GM23338 (cell line): ENCODE measurements around the gene STPG2. TPM values are rescaled to one million over a fixed set of nuclear protein-coding genes. Genes with fewer than 3 reads are reported as not detected.

Experiments
- ATAC-seq: fragments of 200-7000 bp; cut with Tn5 transposase; 3 replicates; pipeline ENCODE4 v1.9.1; 2020
- DNase-seq: peaks from one replicate; pipeline ENCODE4 v3.0.0-alpha.2; 2015; ENCODE audit warnings: low spot score
- H2AFZ ChIP-seq: fragments of 200-600 bp; sonication (generic); 2 replicates; pipeline ENCODE4 v1.8.0; 2016; ENCODE audit warnings: antibody characterized with exemption, mild to moderate bottlenecking, moderate library complexity
- H3F3A ChIP-seq: fragments of 200-600 bp; sonication (generic); replicated peaks from 2 replicates; pipeline ENCODE4 v1.8.0; 2017; ENCODE audit warnings: antibody characterized with exemption, mixed run types, low read depth
- H3K27ac ChIP-seq: fragments of 200-600 bp; sonication (generic); 2 replicates; pipeline ENCODE4 v1.6.1; 2016; ENCODE audit warnings: low read depth
- H3K27me3 ChIP-seq: fragments of 200-600 bp; sonication (generic); 2 replicates; pipeline ENCODE4 v1.8.0; 2016; ENCODE audit warnings: mild to moderate bottlenecking, mixed run types, moderate library complexity; ENCODE audit not compliant: insufficient read depth
- H3K36me3 ChIP-seq: fragments of 200-600 bp; sonication (generic); 2 replicates; pipeline ENCODE4 v1.8.0; 2016; ENCODE audit warnings: mild to moderate bottlenecking; ENCODE audit not compliant: insufficient read depth
- H3K4me1 ChIP-seq: fragments of 200-600 bp; sonication (generic); 2 replicates; pipeline ENCODE4 v1.8.0; 2016; ENCODE audit warnings: mild to moderate bottlenecking, moderate library complexity; ENCODE audit not compliant: insufficient read depth
- H3K4me2 ChIP-seq: fragments of 200-600 bp; sonication (generic); 2 replicates; pipeline ENCODE4 v1.7.1; 2017; ENCODE audit warnings: mixed run types
- H3K4me3 ChIP-seq: fragments of 200-600 bp; sonication (generic); 2 replicates; pipeline ENCODE4 v1.6.1; 2016; ENCODE audit warnings: mixed run types
- H3K79me2 ChIP-seq: fragments of 200-600 bp; sonication (generic); replicated peaks from 2 replicates; pipeline ENCODE4 v1.8.0; 2017; ENCODE audit warnings: mild to moderate bottlenecking; ENCODE audit not compliant: insufficient read depth
- H3K9me2 ChIP-seq: fragments of 200-600 bp; sonication (generic); 2 replicates; pipeline ENCODE4 v1.8.0; 2017; ENCODE audit not compliant: insufficient read depth
- H4K20me1 ChIP-seq: fragments of 200-600 bp; sonication (generic); replicated peaks from 2 replicates; pipeline ENCODE4 v1.8.0; 2017; ENCODE audit warnings: mild to moderate bottlenecking; ENCODE audit not compliant: insufficient read depth
- H3K27ac Mint-ChIP-seq: 2 replicates; pipeline ENCODE4 v1.8.0; 2020; ENCODE audit warnings: inconsistent platforms, mild to moderate bottlenecking, moderate library complexity, mixed read lengths
- H3K27me3 Mint-ChIP-seq: 3 replicates; pipeline ENCODE4 v1.8.0; 2022; ENCODE audit warnings: low read depth, mild to moderate bottlenecking, moderate library complexity, mixed read lengths, inconsistent platforms; ENCODE audit not compliant: insufficient read depth, poor library complexity
- H3K36me3 Mint-ChIP-seq: 3 replicates; pipeline ENCODE4 v1.8.0; 2021; ENCODE audit warnings: low read depth, mild to moderate bottlenecking, inconsistent platforms, moderate library complexity, mixed read lengths
- H3K4me1 Mint-ChIP-seq: 3 replicates; pipeline ENCODE4 v1.8.0; 2020; ENCODE audit warnings: mild to moderate bottlenecking, inconsistent platforms, mixed read lengths
- H3K4me3 Mint-ChIP-seq: 3 replicates; pipeline ENCODE4 v1.8.0; 2021; ENCODE audit warnings: moderate library complexity, mild to moderate bottlenecking, inconsistent platforms, mixed read lengths
- H3K9me3 Mint-ChIP-seq: 3 replicates; pipeline ENCODE4 v1.8.0; 2020; ENCODE audit warnings: moderate library complexity, mild to moderate bottlenecking, inconsistent platforms, mixed read lengths
- CREB1 ChIP-seq: fragments of 250-450 bp; sonication (Bioruptor Pico); IDR thresholded peaks from 2 replicates; pipeline ENCODE4 v1.5.0; 2020; ENCODE audit warnings: low read depth, mild to moderate bottlenecking, moderate library complexity
- NANOG ChIP-seq: IDR thresholded peaks from 2 replicates; pipeline ENCODE4 v1.6.1; 2016; ENCODE audit warnings: antibody characterized with exemption, borderline replicate concordance
- POLR2AphosphoS5 ChIP-seq: IDR thresholded peaks from 2 replicates; pipeline ENCODE4 v1.6.1; 2016; ENCODE audit warnings: antibody characterized with exemption, low read depth
- STAT1 ChIP-seq: IDR thresholded peaks from one replicate; pipeline ENCODE4 v1.6.1; 2016; ENCODE audit warnings: antibody characterized with exemption; ENCODE audit not compliant: unreplicated experiment
- ZNF114 ChIP-seq: fragments of 250-450 bp; sonication (Bioruptor Pico); IDR thresholded peaks from 2 replicates; pipeline ENCODE4 v1.5.0; 2020; ENCODE audit warnings: mild to moderate bottlenecking, moderate library complexity
- polyA plus RNA-seq: library from polyadenylated mRNA; unstranded; fragments of >200 nt; fragmentation: Nextera tagmentation; extraction: Ambion mirVana; gene quantifications from 2 replicates; pipeline ENCODE4 v1.2.1, GENCODE V29; 2016
- total RNA-seq: library from RNA; depleted of rRNA; stranded (reverse); fragments of >200 nt; shearing (Covaris generic); gene quantifications from 2 replicates; pipeline ENCODE4 v1.2.3, GENCODE V29; 2014
- TF ChIP-seq, protein P1 (sequence below): fragments of 250-450 bp; sonication (Bioruptor Pico); IDR thresholded peaks from 2 replicates; pipeline ENCODE4 v1.5.0; 2020; ENCODE audit warnings: mild to moderate bottlenecking, moderate library complexity
- TF ChIP-seq, protein P2 (sequence below), 2 experiments: fragments of 200-600 bp in 1 of 2; sonication (generic) in 1 of 2; conservative IDR thresholded peaks; 2 replicates each; pipeline versions ENCODE4 v1.5.1 to v1.6.1; 2016 to 2017; ENCODE audit warnings: antibody characterized with exemption in 2 of 2, low read depth in 2 of 2, mild to moderate bottlenecking in 2 of 2, moderate library complexity in 1 of 2

STPG2 gene
- total and polyA plus RNA-seq, 2 experiments from 2014 or later = 0.17 to 0.32 TPM

DNA sequence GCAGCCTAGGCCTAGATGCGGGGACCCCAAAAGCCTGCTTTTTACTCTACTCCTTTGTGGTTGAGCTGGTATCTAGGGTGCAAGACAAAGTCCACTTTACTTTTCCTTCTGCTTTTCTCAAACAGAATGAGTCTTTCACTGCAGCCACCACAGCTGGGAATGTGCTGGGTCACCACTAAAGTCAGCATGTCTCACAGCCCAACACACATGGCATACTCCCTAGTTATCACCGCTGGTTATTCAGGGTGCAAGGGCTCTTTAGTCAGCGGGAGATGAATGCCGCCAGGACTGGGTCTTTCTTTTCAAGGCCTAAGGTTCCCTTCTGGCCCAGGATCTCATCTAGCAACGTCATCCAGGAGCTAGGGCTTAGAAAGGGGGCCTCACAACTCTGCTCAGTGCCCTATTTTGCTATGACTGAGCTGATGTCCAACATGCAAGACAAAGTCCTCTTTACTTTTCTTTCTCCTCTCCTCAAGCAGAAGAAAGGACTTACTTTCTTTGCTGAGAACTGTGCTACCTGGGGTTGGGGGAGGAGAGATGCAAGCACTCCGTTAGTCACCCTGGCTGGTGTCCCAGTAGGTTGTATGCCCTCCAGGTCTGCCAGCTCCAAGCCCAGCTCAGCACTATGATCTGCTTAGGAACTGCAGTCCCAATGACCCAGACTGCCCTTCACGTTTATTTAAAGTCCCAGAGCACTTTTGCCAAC lies 22.9 kb upstream of the STPG2 start (continued):
- TF ChIP-seq, protein P1, sequence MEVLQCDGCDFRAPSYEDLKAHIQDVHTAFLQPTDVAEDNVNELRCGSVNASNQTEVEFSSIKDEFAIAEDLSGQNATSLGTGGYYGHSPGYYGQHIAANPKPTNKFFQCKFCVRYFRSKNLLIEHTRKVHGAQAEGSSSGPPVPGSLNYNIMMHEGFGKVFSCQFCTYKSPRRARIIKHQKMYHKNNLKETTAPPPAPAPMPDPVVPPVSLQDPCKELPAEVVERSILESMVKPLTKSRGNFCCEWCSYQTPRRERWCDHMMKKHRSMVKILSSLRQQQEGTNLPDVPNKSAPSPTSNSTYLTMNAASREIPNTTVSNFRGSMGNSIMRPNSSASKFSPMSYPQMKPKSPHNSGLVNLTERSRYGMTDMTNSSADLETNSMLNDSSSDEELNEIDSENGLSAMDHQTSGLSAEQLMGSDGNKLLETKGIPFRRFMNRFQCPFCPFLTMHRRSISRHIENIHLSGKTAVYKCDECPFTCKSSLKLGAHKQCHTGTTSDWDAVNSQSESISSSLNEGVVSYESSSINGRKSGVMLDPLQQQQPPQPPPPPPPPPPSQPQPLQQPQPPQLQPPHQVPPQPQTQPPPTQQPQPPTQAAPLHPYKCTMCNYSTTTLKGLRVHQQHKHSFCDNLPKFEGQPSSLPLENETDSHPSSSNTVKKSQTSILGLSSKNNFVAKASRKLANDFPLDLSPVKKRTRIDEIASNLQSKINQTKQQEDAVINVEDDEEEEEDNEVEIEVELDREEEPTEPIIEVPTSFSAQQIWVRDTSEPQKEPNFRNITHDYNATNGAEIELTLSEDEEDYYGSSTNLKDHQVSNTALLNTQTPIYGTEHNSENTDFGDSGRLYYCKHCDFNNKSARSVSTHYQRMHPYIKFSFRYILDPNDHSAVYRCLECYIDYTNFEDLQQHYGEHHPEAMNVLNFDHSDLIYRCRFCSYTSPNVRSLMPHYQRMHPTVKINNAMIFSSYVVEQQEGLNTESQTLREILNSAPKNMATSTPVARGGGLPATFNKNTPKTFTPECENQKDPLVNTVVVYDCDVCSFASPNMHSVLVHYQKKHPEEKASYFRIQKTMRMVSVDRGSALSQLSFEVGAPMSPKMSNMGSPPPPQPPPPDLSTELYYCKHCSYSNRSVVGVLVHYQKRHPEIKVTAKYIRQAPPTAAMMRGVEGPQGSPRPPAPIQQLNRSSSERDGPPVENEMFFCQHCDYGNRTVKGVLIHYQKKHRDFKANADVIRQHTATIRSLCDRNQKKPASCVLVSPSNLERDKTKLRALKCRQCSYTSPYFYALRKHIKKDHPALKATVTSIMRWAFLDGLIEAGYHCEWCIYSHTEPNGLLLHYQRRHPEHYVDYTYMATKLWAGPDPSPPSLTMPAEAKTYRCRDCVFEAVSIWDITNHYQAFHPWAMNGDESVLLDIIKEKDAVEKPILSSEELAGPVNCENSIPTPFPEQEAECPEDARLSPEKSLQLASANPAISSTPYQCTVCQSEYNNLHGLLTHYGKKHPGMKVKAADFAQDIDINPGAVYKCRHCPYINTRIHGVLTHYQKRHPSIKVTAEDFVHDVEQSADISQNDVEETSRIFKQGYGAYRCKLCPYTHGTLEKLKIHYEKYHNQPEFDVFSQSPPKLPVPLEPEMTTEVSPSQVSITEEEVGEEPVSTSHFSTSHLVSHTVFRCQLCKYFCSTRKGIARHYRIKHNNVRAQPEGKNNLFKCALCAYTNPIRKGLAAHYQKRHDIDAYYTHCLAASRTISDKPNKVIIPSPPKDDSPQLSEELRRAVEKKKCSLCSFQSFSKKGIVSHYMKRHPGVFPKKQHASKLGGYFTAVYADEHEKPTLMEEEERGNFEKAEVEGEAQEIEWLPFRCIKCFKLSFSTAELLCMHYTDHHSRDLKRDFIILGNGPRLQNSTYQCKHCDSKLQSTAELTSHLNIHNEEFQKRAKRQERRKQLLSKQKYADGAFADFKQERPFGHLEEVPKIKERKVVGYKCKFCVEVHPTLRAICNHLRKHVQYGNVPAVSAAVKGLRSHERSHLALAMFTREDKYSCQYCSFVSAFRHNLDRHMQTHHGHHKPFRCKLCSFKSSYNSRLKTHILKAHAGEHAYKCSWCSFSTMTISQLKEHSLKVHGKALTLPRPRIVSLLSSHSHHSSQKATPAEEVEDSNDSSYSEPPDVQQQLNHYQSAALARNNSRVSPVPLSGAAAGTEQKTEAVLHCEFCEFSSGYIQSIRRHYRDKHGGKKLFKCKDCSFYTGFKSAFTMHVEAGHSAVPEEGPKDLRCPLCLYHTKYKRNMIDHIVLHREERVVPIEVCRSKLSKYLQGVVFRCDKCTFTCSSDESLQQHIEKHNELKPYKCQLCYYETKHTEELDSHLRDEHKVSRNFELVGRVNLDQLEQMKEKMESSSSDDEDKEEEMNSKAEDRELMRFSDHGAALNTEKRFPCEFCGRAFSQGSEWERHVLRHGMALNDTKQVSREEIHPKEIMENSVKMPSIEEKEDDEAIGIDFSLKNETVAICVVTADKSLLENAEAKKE = no peak
- no peak for TF ChIP-seq POLR2AphosphoS5

DNA sequence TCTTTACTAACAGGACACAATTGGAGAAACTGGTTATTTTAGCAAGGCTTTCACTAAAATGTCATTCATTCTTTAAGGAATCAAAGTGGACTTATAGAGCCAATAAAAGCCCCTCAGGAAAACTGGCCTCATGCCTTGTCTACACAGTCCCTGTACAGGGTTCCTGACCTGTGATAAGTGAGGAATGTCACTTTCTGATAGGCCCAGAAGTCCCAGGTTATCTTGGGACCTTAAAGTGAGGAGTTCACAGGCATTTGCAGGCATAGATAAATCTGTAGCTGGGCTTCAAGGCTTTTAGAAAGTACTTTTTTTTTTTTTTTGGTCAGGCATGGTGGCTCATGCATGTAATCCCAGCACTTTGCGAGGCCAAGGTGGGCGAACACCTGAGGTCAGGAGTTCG lies 19.4 kb upstream of the STPG2 start:
- H3K4me1 Mint-ChIP-seq = peaks cover 7% of the 10 kb centered on the region; the same call in 2 of the 3 replicates
- ATAC-seq (no peak), DNase-seq (no peak)
- H4K20me1 ChIP-seq = no peaks in the 10 kb centered on the region
- no peak overlapping the region for H3K27ac ChIP-seq
- H3K4me3 Mint-ChIP-seq = no peak overlapping the region
- H3K4me3 ChIP-seq = no peak overlapping the region
- H3K9me3 Mint-ChIP-seq = peaks cover 7% of the 10 kb centered on the region; the same call in 2 of the 3 replicates
- no peaks in the 10 kb centered on the region for H3K4me1 ChIP-seq
- no peaks in the 10 kb centered on the region for H3K79me2 ChIP-seq
- no peak overlapping the region for H3K27ac Mint-ChIP-seq
- TF ChIP-seq POLR2AphosphoS5 (no peak), CREB1 (CRISPR knock-in tag) (no peak), ZNF114 (CRISPR knock-in tag) (no peak), STAT1 (no peak), NANOG (no peak)
- TF ChIP-seq, protein P2, sequence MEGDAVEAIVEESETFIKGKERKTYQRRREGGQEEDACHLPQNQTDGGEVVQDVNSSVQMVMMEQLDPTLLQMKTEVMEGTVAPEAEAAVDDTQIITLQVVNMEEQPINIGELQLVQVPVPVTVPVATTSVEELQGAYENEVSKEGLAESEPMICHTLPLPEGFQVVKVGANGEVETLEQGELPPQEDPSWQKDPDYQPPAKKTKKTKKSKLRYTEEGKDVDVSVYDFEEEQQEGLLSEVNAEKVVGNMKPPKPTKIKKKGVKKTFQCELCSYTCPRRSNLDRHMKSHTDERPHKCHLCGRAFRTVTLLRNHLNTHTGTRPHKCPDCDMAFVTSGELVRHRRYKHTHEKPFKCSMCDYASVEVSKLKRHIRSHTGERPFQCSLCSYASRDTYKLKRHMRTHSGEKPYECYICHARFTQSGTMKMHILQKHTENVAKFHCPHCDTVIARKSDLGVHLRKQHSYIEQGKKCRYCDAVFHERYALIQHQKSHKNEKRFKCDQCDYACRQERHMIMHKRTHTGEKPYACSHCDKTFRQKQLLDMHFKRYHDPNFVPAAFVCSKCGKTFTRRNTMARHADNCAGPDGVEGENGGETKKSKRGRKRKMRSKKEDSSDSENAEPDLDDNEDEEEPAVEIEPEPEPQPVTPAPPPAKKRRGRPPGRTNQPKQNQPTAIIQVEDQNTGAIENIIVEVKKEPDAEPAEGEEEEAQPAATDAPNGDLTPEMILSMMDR (conservative IDR thresholded peaks at IDR 0.05; ENCODE audit: low read depth in 2 of 2) = no peak
- no peaks in the 10 kb centered on the region for H3F3A ChIP-seq
- H3K27me3 ChIP-seq = no peaks in the 10 kb centered on the region
- no peaks in the 10 kb centered on the region for H3K27me3 Mint-ChIP-seq
- no peak overlapping the region for H2AFZ ChIP-seq
- H3K36me3 Mint-ChIP-seq = no peaks in the 10 kb centered on the region; the same call in 2 of the 3 replicates
- H3K9me2 ChIP-seq = peaks cover 7% of the 10 kb centered on the region
- no peak overlapping the region for H3K4me2 ChIP-seq
- peaks cover 5% of the 10 kb centered on the region; the same call in 1 of the 2 replicates for H3K36me3 ChIP-seq
